Astrocyte of the hippocampus (primary cell): ENCODE data around the gene TOMM6.

ENCODE experiments used
- DNase-seq: peaks from one replicate; pipeline ENCODE4 v3.0.0; 2011; ENCODE audit warnings: low read depth, low spot score

Gene TOMM6

GRCh38 chr6:41787219-41787917, at the start of gene TOMM6:
Gene TOMM6, plus strand, starts transcription at chr6:41787694. Its CDS starts 4 bp downstream, at chr6:41787698.
- peak; percentile 98 for DNase-seq

- DNase-seq: no peak
These were observed 48.5 kb upstream of the TOMM6 start for GRCh38 chr6:41739041-41739440.

GRCh38 chr6:41740366-41741162, 46.9 kb upstream of the TOMM6 start:
- DNase-seq: no peak

GRCh38 chr6:41741625-41742490, 45.6 kb upstream of the TOMM6 start:
- no peak for DNase-seq

GRCh38 chr6:41743406-41744235, 43.9 kb upstream of the TOMM6 start:
- no peak for DNase-seq

- no peak for DNase-seq
These were observed 43.2 kb upstream of the TOMM6 start for GRCh38 chr6:41744236-41744787.

GRCh38 chr6:41746107-41746506, 41.4 kb upstream of the TOMM6 start:
- no peak for DNase-seq

- DNase-seq: no peak
These were observed 40.0 kb upstream of the TOMM6 start, which contains the start of gene PGC for GRCh38 chr6:41747256-41748101. Gene PGC, minus strand, starts transcription at chr6:41747397. Its CDS starts 63 bp downstream, at chr6:41747334.

- DNase-seq: no peak
These were observed 39.4 kb upstream of the TOMM6 start for GRCh38 chr6:41748102-41748477.

GRCh38 chr6:41748542-41748941, 39.0 kb upstream of the TOMM6 start:
- no peak for DNase-seq

- no peak for DNase-seq
These were observed 37.1 kb upstream of the TOMM6 start for GRCh38 chr6:41750374-41750773.

- DNase-seq: no peak
These were observed 31.6 kb upstream of the TOMM6 start for GRCh38 chr6:41755895-41756294.

- no peak for DNase-seq
These were observed 31.1 kb upstream of the TOMM6 start for GRCh38 chr6:41756354-41756753.

- no peak for DNase-seq
These were observed 30.2 kb upstream of the TOMM6 start for GRCh38 chr6:41757271-41757670.

- DNase-seq: peak; percentile 36
These were observed 29.4 kb upstream of the TOMM6 start for GRCh38 chr6:41757931-41758640.

- no peak for DNase-seq
These were observed 28.9 kb upstream of the TOMM6 start for GRCh38 chr6:41758641-41759035.

- no peak for DNase-seq
These were observed 28.2 kb upstream of the TOMM6 start for GRCh38 chr6:41759106-41759904.

GRCh38 chr6:41759905-41760579, 27.5 kb upstream of the TOMM6 start:
- no peak for DNase-seq
